Neural progenitor cell (in vitro differentiated cells): Measurements from ENCODE around the gene RALB. TPM values are rescaled to one million over a fixed set of nuclear protein-coding genes. Genes with fewer than 3 reads are reported as not detected.

Source experiments
- DNase-seq: peaks from one replicate; pipeline ENCODE4 v3.0.0-alpha.2; 2016; ENCODE audit warnings: low spot score
- H2AFZ ChIP-seq: fragments of 200-600 bp; sonication (generic); replicated peaks from 2 replicates; pipeline ENCODE4 v1.6.1; 2016; ENCODE audit warnings: antibody characterized with exemption
- H3F3A ChIP-seq: fragments of 200-600 bp; sonication (generic); 2 replicates; pipeline ENCODE4 v1.6.1; 2016; ENCODE audit warnings: antibody characterized with exemption, low read depth
- H3K27ac ChIP-seq: fragments of 200-600 bp; sonication (generic); 2 replicates; pipeline ENCODE4 v1.5.1; 2016; ENCODE audit warnings: mild to moderate bottlenecking
- H3K27me3 ChIP-seq: fragments of 200-600 bp; sonication (generic); 2 replicates; pipeline ENCODE4 v1.6.1; 2016; ENCODE audit warnings: mild to moderate bottlenecking, moderate library complexity
- H3K36me3 ChIP-seq: fragments of 200-600 bp; sonication (generic); 2 replicates; pipeline ENCODE4 v1.5.1; 2016
- H3K4me1 ChIP-seq: fragments of 200-600 bp; sonication (generic); 2 replicates; pipeline ENCODE4 v1.6.1; 2016; ENCODE audit warnings: mixed run types
- H3K4me2 ChIP-seq: fragments of 200-600 bp; sonication (generic); 2 replicates; pipeline ENCODE4 v1.6.1; 2016
- H3K4me3 ChIP-seq: fragments of 200-600 bp; sonication (generic); 2 replicates; pipeline ENCODE4 v1.5.1; 2016
- H3K79me2 ChIP-seq: fragments of 200-600 bp; sonication (generic); 2 replicates; pipeline ENCODE4 v1.6.1; 2016; ENCODE audit warnings: low read depth
- H3K9ac ChIP-seq: fragments of 200-600 bp; sonication (generic); 2 replicates; pipeline ENCODE4 v1.6.1; 2016
- H3K9me3 ChIP-seq: fragments of 200-600 bp; sonication (generic); 2 replicates; pipeline ENCODE4 v1.5.1; 2016; ENCODE audit warnings: low read depth
- H4K20me1 ChIP-seq: fragments of 200-600 bp; sonication (generic); 2 replicates; pipeline ENCODE4 v1.6.1; 2016; ENCODE audit warnings: low read depth
- H3K27ac Mint-ChIP-seq: 3 replicates; pipeline ENCODE4 v1.8.0; 2021; ENCODE audit warnings: mixed read lengths
- H3K27me3 Mint-ChIP-seq: 2 replicates; pipeline ENCODE4 v1.8.0; 2022; ENCODE audit warnings: low read depth, mild to moderate bottlenecking, inconsistent platforms, moderate library complexity, mixed read lengths; ENCODE audit not compliant: insufficient read depth
- H3K36me3 Mint-ChIP-seq: 3 replicates; pipeline ENCODE4 v1.8.0; 2021; ENCODE audit warnings: mixed read lengths
- H3K4me1 Mint-ChIP-seq: 3 replicates; pipeline ENCODE4 v1.8.0; 2021; ENCODE audit warnings: mixed read lengths
- H3K4me3 Mint-ChIP-seq: 3 replicates; pipeline ENCODE4 v1.8.0; 2021; ENCODE audit warnings: mild to moderate bottlenecking, moderate library complexity, mixed read lengths
- H3K9me3 Mint-ChIP-seq: 3 replicates; pipeline ENCODE4 v1.8.0; 2020; ENCODE audit warnings: mixed read lengths
- CTCF ChIP-seq: fragments of 200-600 bp; sonication (generic); IDR thresholded peaks from 2 replicates; pipeline ENCODE4 v1.5.1; 2017; ENCODE audit warnings: antibody characterized with exemption, mild to moderate bottlenecking
- EZH2 ChIP-seq: fragments of 200-600 bp; sonication (generic); IDR thresholded peaks from 2 replicates; pipeline ENCODE4 v1.6.1; 2017; ENCODE audit warnings: antibody characterized with exemption, mild to moderate bottlenecking, moderate library complexity
- EZH2phosphoT487 ChIP-seq: fragments of 200-600 bp; sonication (generic); IDR thresholded peaks from 2 replicates; pipeline ENCODE4 v1.6.1; 2017; ENCODE audit warnings: antibody characterized with exemption
- total RNA-seq: library from RNA; depleted of rRNA; stranded (reverse); fragments of >200 nt; gene quantifications from 2 replicates; pipeline ENCODE4 v1.2.3, GENCODE V29; 2015; ENCODE audit warnings: low replicate concordance

Gene RALB
- total RNA-seq, 1 donor from 2014 or later = 79.8 TPM

GRCh38 chr2:120341977-120342376 is 89.3 kb downstream of the RALB start:
- Histone ChIP-seq H3K4me2 (no peak overlapping the region), H4K20me1 (peaks cover 29% of the 10 kb centered on the region), H3F3A (peaks cover 8% of the 10 kb centered on the region), H3K4me3 (no peak overlapping the region), H2AFZ (no peak overlapping the region), H3K27ac (no peak overlapping the region), H3K9me3 (no peaks in the 10 kb centered on the region), H3K4me1 (peaks cover 11% of the 10 kb centered on the region), H3K27me3 (peaks cover 88% of the 10 kb centered on the region), H3K36me3 (no peaks in the 10 kb centered on the region), H3K9ac (no peak overlapping the region), H3K79me2 (no peaks in the 10 kb centered on the region)
- H3K27ac Mint-ChIP-seq = no peak overlapping the region
- H3K36me3 Mint-ChIP-seq = no peaks in the 10 kb centered on the region
- H3K4me1 Mint-ChIP-seq = peaks cover 19% of the 10 kb centered on the region
- H3K27me3 Mint-ChIP-seq = peaks cover 39% of the 10 kb centered on the region
- DNase-seq = no peak
- TF ChIP-seq EZH2 (no peak), CTCF (no peak), EZH2phosphoT487 (no peak)
- peak overlapping the region; percentile 28 for H3K4me3 Mint-ChIP-seq
- H3K9me3 Mint-ChIP-seq = no peaks in the 10 kb centered on the region

DNA sequence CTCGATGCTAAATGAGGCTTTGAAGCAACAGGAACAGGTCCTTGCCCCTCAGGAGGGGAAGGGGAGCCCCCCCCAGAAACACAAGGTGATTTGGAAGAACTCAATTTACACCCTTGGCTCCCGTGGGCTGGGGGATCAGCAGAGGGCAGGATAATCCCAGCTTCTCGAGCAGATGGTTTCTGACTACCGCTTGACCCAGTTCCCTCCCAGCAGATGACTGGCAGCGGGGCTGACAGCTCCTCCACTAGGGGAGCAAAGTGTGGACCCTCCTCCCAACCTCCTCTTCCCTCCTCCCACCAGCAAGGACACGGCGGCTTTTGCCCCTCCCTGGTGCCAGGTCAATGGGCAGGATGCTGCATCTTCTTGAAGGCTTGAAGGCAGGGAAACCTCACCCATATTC is 89.8 kb downstream of the RALB start:
- H2AFZ ChIP-seq = no peak overlapping the region
- DNase-seq = peak; percentile 28
- peaks cover 24% of the 10 kb centered on the region for H3K4me1 Mint-ChIP-seq
- peaks cover 34% of the 10 kb centered on the region for H4K20me1 ChIP-seq
- H3K4me3 ChIP-seq = no peak overlapping the region
- H3K27ac Mint-ChIP-seq = no peak overlapping the region
- H3K27me3 Mint-ChIP-seq = peaks cover 38% of the 10 kb centered on the region
- no peak overlapping the region for H3K9ac ChIP-seq
- peaks cover 13% of the 10 kb centered on the region for H3F3A ChIP-seq
- no peak overlapping the region for H3K27ac ChIP-seq
- peaks cover 93% of the 10 kb centered on the region for H3K27me3 ChIP-seq
- no peaks in the 10 kb centered on the region for H3K9me3 Mint-ChIP-seq
- no peaks in the 10 kb centered on the region for H3K9me3 ChIP-seq
- no peak overlapping the region for H3K4me2 ChIP-seq
- peak overlapping the region; percentile 75 for H3K4me3 Mint-ChIP-seq
- H3K79me2 ChIP-seq = no peaks in the 10 kb centered on the region
- no peaks in the 10 kb centered on the region for H3K36me3 Mint-ChIP-seq
- TF ChIP-seq EZH2 = no peak
- H3K4me1 ChIP-seq = peaks cover 15% of the 10 kb centered on the region
- H3K36me3 ChIP-seq = no peaks in the 10 kb centered on the region

GRCh38 chr2:120343100-120343432 is 90.4 kb downstream of the RALB start:
- H3F3A ChIP-seq = peaks cover 19% of the 10 kb centered on the region
- H3K27me3 ChIP-seq = peaks cover 99% of the 10 kb centered on the region
- no peak overlapping the region for H3K9ac ChIP-seq
- Mint-ChIP-seq H3K4me3 (peak overlapping the region; percentile 75), H3K27me3 (peaks cover 42% of the 10 kb centered on the region), H3K9me3 (no peaks in the 10 kb centered on the region), H3K27ac (no peak overlapping the region), H3K4me1 (peaks cover 28% of the 10 kb centered on the region), H3K36me3 (no peaks in the 10 kb centered on the region)
- H4K20me1 ChIP-seq = peaks cover 40% of the 10 kb centered on the region
- H3K9me3 ChIP-seq = no peaks in the 10 kb centered on the region
- no peak overlapping the region for H3K27ac ChIP-seq
- H3K36me3 ChIP-seq = no peaks in the 10 kb centered on the region
- peaks cover 20% of the 10 kb centered on the region for H3K4me1 ChIP-seq
- no peaks in the 10 kb centered on the region for H3K79me2 ChIP-seq
- no peak overlapping the region for H2AFZ ChIP-seq
- H3K4me3 ChIP-seq = no peak overlapping the region
- H3K4me2 ChIP-seq = peak overlapping the region; percentile 88
- no peak for TF ChIP-seq EZH2phosphoT487
- TF ChIP-seq CTCF = no peak
- no peak for TF ChIP-seq EZH2
- DNase-seq = no peak

- Histone ChIP-seq H3K36me3 (no peaks in the 10 kb centered on the region), H3K27ac (no peak overlapping the region), H3K9ac (no peak overlapping the region), H3K4me3 (no peak overlapping the region), H4K20me1 (peaks cover 45% of the 10 kb centered on the region), H3K9me3 (no peaks in the 10 kb centered on the region), H3F3A (peaks cover 20% of the 10 kb centered on the region), H3K4me1 (peaks cover 20% of the 10 kb centered on the region), H3K79me2 (no peaks in the 10 kb centered on the region), H3K27me3 (peaks cover 99% of the 10 kb centered on the region), H3K4me2 (peak overlapping the region; percentile 88), H2AFZ (no peak overlapping the region)
- peaks cover 42% of the 10 kb centered on the region for H3K27me3 Mint-ChIP-seq
- peak; percentile 44 for TF ChIP-seq EZH2phosphoT487
- peak; percentile 84 for TF ChIP-seq CTCF
- TF ChIP-seq EZH2 = peak; percentile 74
- H3K27ac Mint-ChIP-seq = no peak overlapping the region
- H3K9me3 Mint-ChIP-seq = no peaks in the 10 kb centered on the region
- peak overlapping the region; percentile 74 for H3K4me3 Mint-ChIP-seq
- DNase-seq = peak; percentile 95
- peaks cover 28% of the 10 kb centered on the region for H3K4me1 Mint-ChIP-seq
- no peaks in the 10 kb centered on the region for H3K36me3 Mint-ChIP-seq
Observed at GRCh38 chr2:120343433-120344105, 90.9 kb downstream of the RALB start.
